NB4 (cell line): ENCODE measurements around the gene ZNF200.

Source experiments
- MAX ChIP-seq: IDR thresholded peaks from 2 replicates; pipeline ENCODE4 v1.6.1; 2011; ENCODE audit warnings: low read depth, low read length
- TF ChIP-seq, protein P1 (sequence below): IDR thresholded peaks from one replicate; pipeline ENCODE4 v1.5.1; 2012; ENCODE audit warnings: low read depth, low read length

- TF ChIP-seq, protein P1, sequence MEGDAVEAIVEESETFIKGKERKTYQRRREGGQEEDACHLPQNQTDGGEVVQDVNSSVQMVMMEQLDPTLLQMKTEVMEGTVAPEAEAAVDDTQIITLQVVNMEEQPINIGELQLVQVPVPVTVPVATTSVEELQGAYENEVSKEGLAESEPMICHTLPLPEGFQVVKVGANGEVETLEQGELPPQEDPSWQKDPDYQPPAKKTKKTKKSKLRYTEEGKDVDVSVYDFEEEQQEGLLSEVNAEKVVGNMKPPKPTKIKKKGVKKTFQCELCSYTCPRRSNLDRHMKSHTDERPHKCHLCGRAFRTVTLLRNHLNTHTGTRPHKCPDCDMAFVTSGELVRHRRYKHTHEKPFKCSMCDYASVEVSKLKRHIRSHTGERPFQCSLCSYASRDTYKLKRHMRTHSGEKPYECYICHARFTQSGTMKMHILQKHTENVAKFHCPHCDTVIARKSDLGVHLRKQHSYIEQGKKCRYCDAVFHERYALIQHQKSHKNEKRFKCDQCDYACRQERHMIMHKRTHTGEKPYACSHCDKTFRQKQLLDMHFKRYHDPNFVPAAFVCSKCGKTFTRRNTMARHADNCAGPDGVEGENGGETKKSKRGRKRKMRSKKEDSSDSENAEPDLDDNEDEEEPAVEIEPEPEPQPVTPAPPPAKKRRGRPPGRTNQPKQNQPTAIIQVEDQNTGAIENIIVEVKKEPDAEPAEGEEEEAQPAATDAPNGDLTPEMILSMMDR, result no peak
- TF ChIP-seq MAX, result no peak
Measured at GRCh38 chr16:3281222-3281820, 46.4 kb upstream of the ZNF200 start.
